GM19099 (cell line): ENCODE data around the gene HASPIN.

Experiments
- POLR2A ChIP-seq: IDR thresholded peaks from 3 replicates; pipeline ENCODE4 v1.6.1; 2011; ENCODE audit warnings: low read depth; ENCODE audit not compliant: insufficient read length; ENCODE audit errors: extremely low read depth

HASPIN gene

DNA sequence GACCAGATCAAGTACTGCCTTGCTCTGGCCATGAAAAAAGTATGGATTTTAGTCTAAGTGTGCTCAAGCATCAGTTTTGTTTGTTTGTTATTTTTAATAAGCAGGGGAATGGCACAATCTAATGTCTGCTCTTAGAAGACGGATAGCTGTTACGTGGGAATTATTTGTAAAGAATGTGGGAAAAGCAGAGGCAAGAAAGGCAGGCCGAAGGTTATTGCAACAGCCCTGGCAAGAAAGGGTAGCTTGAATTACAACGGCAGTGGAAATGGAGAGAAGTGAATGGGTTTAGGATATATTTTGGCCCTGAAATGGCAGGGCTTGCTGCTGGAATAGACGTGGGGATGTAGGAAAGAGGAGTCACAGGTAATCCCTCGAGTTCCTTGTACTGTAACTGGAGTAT lies 987 bp upstream of the HASPIN start:
- TF ChIP-seq POLR2A = no peak

- TF ChIP-seq POLR2A = no peak
These were observed 531 bp upstream of the HASPIN start for GRCh38 chr17:3723188-3723555.

DNA sequence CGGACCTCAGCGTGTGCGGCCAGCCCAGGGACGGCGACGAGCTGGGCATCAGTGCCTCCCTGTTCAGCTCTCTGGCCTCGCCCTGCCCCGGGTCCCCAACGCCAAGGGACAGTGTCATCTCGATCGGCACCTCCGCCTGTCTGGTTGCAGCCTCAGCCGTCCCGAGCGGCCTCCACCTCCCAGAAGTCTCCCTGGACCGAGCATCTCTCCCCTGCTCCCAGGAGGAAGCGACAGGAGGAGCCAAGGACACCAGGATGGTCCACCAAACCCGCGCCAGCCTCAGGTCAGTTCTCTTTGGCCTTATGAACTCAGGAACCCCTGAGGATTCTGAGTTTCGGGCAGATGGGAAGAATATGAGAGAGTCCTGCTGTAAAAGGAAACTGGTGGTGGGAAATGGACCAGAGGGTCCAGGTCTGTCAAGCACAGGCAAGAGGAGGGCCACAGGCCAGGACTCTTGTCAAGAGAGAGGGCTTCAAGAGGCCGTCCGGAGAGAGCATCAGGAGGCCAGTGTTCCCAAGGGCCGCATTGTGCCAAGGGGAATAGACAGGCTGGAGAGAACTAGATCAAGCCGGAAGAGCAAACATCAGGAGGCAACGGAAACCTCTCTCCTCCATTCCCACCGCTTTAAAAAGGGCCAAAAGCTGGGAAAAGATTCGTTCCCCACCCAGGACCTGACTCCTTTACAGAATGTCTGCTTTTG lies 825 bp downstream of the HASPIN start:
- TF ChIP-seq POLR2A = no peak

- TF ChIP-seq POLR2A = no peak
These were observed 3.3 kb downstream of the HASPIN start for GRCh38 chr17:3727041-3727440.

DNA sequence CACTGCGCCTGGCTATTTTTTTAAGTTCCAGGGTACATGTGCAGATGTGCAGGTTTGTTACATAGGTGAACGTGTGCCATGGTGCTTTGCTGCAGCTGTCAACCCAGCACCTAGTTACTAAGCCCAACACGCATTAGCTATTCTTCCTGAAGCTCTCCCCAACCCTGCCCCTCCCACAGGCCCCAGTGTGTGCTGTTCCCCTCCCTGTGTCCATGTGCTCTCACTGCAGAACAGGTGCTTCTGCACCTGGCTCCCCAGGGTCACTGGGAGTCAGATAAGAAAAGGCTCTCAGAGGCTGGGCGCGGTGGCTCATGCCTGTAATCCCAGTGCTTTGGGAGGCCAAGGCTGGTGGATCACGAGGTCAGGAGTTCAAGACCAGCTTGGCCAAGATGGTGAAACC lies 6.2 kb downstream of the HASPIN start:
- no peak for TF ChIP-seq POLR2A

- no peak for TF ChIP-seq POLR2A
These were observed 7.3 kb downstream of the HASPIN start for GRCh38 chr17:3730881-3731429.

DNA sequence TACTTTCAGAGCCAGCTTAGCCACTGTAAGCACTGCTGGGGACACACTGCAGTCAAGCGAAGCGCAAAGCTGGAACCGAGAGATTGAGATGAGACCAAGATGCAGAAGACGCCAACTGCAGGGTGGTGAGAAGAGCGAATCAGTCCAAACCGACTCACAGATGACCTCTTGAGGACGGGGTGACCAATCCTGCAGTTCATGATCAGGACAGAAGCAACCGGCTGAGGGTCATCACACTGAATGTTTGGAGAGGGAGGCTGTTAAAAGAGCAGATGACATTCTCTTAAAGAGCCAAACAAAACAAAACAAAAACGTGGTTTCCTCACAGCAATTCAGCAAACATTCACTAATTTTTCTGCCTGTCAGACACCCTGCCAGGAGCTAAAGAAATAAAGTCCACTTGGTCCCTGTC lies 8.5 kb downstream of the HASPIN start:
- no peak for TF ChIP-seq POLR2A

DNA sequence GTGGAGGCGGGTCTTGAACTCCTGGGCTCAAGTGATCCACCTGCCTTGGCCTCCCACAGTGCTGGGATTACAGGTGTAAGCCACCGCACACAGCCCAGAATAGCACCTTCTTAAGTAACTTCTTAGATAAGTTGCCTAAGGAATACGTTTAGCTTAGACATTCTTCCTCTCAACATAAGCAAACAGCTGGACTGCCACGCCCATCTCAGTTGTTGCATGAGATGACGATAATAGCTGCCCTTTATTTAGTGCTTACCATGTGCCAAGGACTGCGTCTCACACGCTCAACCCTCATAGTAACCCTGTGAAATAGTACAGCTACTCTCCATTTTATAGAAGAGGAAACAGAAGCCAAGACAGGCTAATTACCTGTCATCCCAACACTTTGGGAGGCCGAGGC lies 11.8 kb downstream of the HASPIN start:
- no peak for TF ChIP-seq POLR2A

- TF ChIP-seq POLR2A = no peak
These were observed 15.0 kb downstream of the HASPIN start for GRCh38 chr17:3738562-3739295.

DNA sequence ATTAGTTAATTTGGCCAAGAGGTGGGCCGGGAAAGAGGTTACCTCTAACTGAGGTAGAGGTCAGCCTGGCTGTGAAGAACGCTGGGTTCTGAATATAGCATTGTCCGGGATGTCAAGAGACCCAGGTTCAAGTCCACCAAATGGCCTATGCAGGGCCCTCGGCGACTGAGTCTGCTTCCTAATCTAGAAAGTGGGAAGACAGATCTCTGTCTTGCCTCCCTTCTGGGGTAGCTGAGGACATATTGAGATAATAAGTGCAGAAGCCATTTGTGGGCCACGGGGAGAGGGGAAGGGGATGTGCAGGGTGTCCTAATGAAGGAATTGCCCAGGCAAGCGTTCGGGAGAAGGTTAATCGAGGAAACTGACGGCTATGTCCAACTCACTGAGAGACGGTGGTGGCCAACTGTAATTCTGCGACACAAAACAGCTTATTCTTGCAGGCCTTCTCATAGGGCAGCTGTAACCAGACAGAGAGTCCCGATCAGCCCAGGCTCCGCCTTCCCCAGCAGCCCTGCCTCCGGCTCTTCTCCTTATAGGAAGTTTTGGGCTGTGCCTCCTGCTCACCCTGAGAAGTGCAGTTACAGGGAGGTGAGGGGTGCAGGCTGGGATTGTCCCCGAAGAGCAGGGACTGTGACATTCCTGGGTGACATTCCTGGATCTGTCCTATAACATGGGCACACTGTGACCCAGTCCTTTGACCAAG lies 15.9 kb downstream of the HASPIN start:
- TF ChIP-seq POLR2A = no peak

GRCh38 chr17:3740611-3741073 lies 16.9 kb downstream of the HASPIN start:
- no peak for TF ChIP-seq POLR2A

GRCh38 chr17:3744014-3744413 lies 20.3 kb downstream of the HASPIN start:
- TF ChIP-seq POLR2A = no peak

DNA sequence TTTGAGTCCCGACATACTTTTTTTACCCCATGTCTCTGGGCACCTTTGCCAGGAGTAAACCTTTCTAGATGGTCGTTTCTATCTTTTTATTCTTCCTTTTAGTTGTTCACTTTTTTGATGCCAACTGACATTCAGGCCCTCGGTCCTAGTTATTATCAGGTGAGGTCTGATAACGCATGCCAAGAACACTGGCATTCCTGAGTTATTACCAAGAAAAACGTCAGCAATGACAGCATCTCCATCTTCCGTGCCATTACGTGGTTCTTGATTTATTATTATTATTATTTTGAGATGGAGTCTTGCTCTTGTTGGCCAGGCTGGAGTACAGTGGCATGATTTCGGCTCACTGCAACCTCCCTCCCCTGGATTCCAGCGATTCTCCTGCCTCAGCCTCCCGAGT lies 21.4 kb downstream of the HASPIN start:
- TF ChIP-seq POLR2A = no peak

DNA sequence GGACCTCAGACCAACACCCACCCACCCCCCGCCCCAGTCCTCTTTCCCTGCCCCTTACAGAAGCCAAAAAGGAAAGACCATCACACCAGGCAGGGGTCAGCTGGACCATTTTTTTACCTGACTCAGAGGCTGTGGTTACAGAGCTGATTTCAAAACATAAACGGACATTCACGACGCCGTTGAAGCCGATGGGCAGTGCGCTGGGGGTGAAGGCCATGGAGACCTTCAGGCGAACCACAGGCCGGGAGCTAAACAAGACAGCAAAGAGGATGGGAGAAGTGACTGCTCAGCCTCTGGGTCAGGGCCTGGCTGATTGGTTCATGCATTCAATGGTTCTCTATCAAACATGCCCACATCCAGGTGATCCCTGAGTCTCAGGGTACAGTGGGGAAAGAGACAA lies 24.1 kb downstream of the HASPIN start:
- TF ChIP-seq POLR2A = no peak

GRCh38 chr17:3748576-3748975 lies 24.9 kb downstream of the HASPIN start:
- TF ChIP-seq POLR2A = no peak
